ENCODE data around the gene OR10H1.
"Not testable (repeated sequence)": the region's sequence is repeated elsewhere in the genome, so short reads cannot be mapped to it uniquely, and the experiment has no call there.

Gene OR10H1

DNA sequence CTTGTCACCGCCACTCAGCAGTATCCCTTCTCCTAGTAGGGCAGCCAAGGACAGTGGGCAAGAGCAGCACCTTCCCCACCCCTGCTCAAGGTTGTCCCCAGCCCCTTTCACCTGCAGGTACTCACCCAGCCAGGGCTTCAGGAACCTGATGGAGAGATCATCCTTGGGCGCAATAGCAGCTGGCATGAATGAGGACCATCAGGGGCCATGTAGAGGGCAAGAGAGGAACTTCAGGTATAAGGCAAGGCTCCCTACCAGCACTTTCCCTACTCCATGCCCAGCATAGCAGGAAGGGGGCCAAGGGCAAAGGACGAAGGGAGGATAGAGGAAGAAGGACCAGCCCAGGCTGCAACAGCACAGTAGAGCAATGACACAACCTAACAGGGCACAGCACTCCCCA lies 41.3 kb downstream of the OR10H1 start:
- DNase-seq (ENCODE audit: low spot score), result not testable (repeated sequence)

DNA sequence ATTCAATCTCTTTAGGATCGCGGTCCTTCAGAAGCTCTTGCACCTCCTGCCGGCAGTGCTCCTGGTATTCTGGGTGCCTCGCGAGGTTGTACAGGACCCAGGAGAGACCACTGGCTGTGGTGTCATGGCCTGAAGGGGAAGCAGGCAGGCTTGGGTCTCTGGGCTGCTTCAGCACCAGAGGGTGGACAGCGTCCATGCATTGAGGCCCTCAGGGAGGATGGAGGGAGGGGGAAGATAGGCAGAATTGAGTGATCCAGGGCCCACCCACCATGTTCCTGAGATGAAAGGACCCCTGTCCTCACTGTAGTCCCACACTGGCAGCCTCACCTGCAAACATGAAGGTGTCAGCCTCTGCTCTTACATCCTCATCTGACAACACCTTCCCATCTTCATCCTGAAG lies 45.9 kb downstream of the OR10H1 start:
- no peak for DNase-seq (ENCODE audit: low spot score)

DNA sequence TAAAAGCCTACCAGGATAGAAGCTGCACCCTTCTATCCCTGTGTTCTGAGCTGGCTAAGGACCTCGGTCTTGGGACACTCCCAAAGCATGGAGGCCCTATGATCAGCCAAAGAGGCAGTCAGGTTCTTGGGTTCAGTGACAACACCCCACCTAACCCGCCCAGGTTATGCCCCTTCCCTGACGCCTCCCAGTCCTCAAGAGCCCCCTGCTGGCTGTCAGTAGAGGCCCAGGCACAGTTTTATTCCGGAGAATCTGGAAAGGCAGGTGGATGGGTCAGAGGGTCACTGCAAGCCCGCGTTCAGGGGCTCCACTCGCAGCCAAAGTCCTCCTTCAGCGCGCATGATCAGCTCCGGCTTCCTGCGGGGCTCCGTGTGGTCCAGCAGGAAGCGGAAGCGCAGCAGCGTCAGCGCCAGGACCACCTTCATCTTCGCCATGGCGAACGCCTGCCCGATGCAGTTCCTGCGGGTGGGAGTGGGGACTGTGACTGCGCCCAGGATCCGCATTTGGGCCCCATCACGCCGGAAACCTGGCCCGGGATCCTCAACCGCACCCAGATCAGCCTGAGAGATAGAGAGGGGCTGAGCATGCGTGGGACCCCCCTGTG lies 55.4 kb downstream of the OR10H1 start:
- DNase-seq (ENCODE audit: low spot score), result peak; percentile 50

DNA sequence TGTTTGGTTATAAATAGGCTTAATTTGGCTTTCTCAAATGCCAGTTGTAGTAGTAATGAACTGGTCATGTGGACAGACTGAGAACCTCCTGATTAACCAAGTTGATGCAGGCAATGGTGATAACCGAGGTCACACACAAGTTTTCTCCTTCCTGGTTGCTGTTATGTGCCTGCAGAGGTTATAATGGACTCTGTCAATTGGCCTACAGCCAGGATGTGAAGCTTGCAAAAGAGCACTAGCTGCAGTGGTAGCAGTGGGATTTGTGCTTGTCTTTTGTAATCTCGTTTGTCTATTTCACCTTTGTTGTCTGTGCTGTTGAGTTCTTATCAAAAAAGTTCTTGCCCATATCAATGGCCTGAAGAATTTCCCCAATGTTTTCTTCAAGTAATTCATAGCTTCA lies 57.1 kb downstream of the OR10H1 start:
- DNase-seq (ENCODE audit: low spot score), result no peak

Data from D341Med (cell line).